CD4-positive, alpha-beta T cell treated with Interleukin-10 for 1 hour (primary cell): ENCODE measurements around the gene SNX8.

Experiments
- DNase-seq: peaks from one replicate; pipeline ENCODE4 v3.0.0-alpha.2; 2020

The SNX8 gene

GRCh38 chr7:2242541-2243429 lies 71.5 kb downstream of the SNX8 start:
- peak; percentile 19 for DNase-seq

- DNase-seq, result peak; percentile 72
Measured at GRCh38 chr7:2241580-2242540, 72.4 kb downstream of the SNX8 start, which contains the start of the genes MRM2 and NUDT1. TSS of gene MRM2 (minus strand) at chr7:2242205. CDS start at chr7:2242169, 36 bp downstream. TSS of gene NUDT1 (plus strand) at chr7:2242226. CDS start at chr7:2244575, 2,349 bp downstream.

GRCh38 chr7:2239242-2239641 lies 75.0 kb downstream of the SNX8 start:
- DNase-seq, result no peak

GRCh38 chr7:2237109-2237602 lies 77.1 kb downstream of the SNX8 start:
- DNase-seq, result peak; percentile 23

GRCh38 chr7:2233926-2234325 lies 80.3 kb downstream of the SNX8 start:
- no peak for DNase-seq

- peak; percentile 90 for DNase-seq
Measured at GRCh38 chr7:2232766-2233520, 81.3 kb downstream of the SNX8 start, which contains the start of gene MAD1L1. TSS of gene MAD1L1 (minus strand) at chr7:2232945. CDS start at chr7:2230133, 2,812 bp downstream.

GRCh38 chr7:2231992-2232765 lies 82.1 kb downstream of the SNX8 start:
- DNase-seq, result peak; percentile 9

- no peak for DNase-seq
Measured at GRCh38 chr7:2230882-2231281, 83.4 kb downstream of the SNX8 start.

GRCh38 chr7:2230226-2230625 lies 84.0 kb downstream of the SNX8 start:
- DNase-seq, result no peak

GRCh38 chr7:2229467-2229866 lies 84.8 kb downstream of the SNX8 start:
- no peak for DNase-seq

- DNase-seq, result no peak
Measured at GRCh38 chr7:2228921-2229320, 85.3 kb downstream of the SNX8 start.

- no peak for DNase-seq
Measured at GRCh38 chr7:2227699-2228098, 86.5 kb downstream of the SNX8 start.

GRCh38 chr7:2225830-2226229 lies 88.4 kb downstream of the SNX8 start:
- DNase-seq, result no peak

GRCh38 chr7:2225336-2225735 lies 88.9 kb downstream of the SNX8 start:
- no peak for DNase-seq

GRCh38 chr7:2224934-2225333 lies 89.3 kb downstream of the SNX8 start:
- no peak for DNase-seq

- no peak for DNase-seq
Measured at GRCh38 chr7:2224491-2224928, 89.7 kb downstream of the SNX8 start.

GRCh38 chr7:2223321-2223720 lies 90.9 kb downstream of the SNX8 start:
- DNase-seq, result no peak

- DNase-seq, result no peak
Measured at GRCh38 chr7:2222516-2222915, 91.7 kb downstream of the SNX8 start.

- no peak for DNase-seq
Measured at GRCh38 chr7:2220954-2221353, 93.3 kb downstream of the SNX8 start.

- no peak for DNase-seq
Measured at GRCh38 chr7:2220506-2220905, 93.7 kb downstream of the SNX8 start.

GRCh38 chr7:2220030-2220429 lies 94.2 kb downstream of the SNX8 start:
- DNase-seq, result no peak
